IMR-90 (cell line): ENCODE results near the gene ANO8. TPM values are rescaled to one million over a fixed set of nuclear protein-coding genes. Genes with fewer than 3 reads are reported as not detected.

Experiments
- ATAC-seq: fragments of 200-7000 bp; cut with Tn5 transposase; 2 replicates; pipeline ENCODE4 v1.9.1; 2020; ENCODE audit warnings: low read depth, mild to moderate bottlenecking, moderate library complexity
- BruUV-seq: library from RNA; stranded (reverse); fragments of 400-500 nt; replicated peaks from 2 replicates; lab custom pipeline; 2021; lab: Mats Ljungman, UMichigan
- CTCF ChIA-PET: fragments of 300-600 bp; formaldehyde crosslinking; extraction: SDS; loops from one replicate; lab custom pipeline; 2021; ENCODE audit warnings: antibody characterized with exemption; lab: Yijun Ruan, JAX
- POLR2A ChIA-PET: fragments of 300-600 bp; sonication (Branson Sonifier 250); formaldehyde crosslinking; loops from one replicate; lab custom pipeline; 2022; ENCODE audit warnings: antibody characterized with exemption; ENCODE audit not compliant: unreplicated experiment; lab: Charles Lee
- DNase-seq: peaks from one replicate; pipeline ENCODE4 v3.0.0; 2013
- H2AFZ ChIP-seq: replicated peaks from 2 replicates; pipeline ENCODE3; 2013; ENCODE audit warnings: low read length, mild to moderate bottlenecking; ENCODE audit not compliant: poor library complexity
- H2AK5ac ChIP-seq: 2 replicates; pipeline ENCODE4 v1.6.1; 2013; ENCODE audit warnings: low read depth, low read length, inconsistent platforms
- H2AK9ac ChIP-seq: replicated peaks from 2 replicates; pipeline ENCODE3; 2013; ENCODE audit warnings: mild to moderate bottlenecking, low read depth, low read length, moderate library complexity; ENCODE audit not compliant: poor library complexity
- H2BK120ac ChIP-seq: 2 replicates; pipeline ENCODE4 v1.6.1; 2013; ENCODE audit warnings: low read depth, low read length, inconsistent platforms
- H2BK15ac ChIP-seq: 3 replicates; pipeline ENCODE4 v1.6.1; 2013; ENCODE audit warnings: low read depth, low read length, inconsistent platforms
- H2BK20ac ChIP-seq: 2 replicates; pipeline ENCODE4 v1.6.1; 2013; ENCODE audit warnings: low read depth, mild to moderate bottlenecking, inconsistent platforms, low read length, moderate library complexity
- H2BK5ac ChIP-seq: 2 replicates; pipeline ENCODE4 v1.6.1; 2013; ENCODE audit warnings: mild to moderate bottlenecking, low read depth, low read length, inconsistent platforms; ENCODE audit not compliant: poor library complexity, severe bottlenecking
- H3K14ac ChIP-seq: replicated peaks from 2 replicates; pipeline ENCODE4 v1.6.1; 2013; ENCODE audit warnings: low read depth, low read length, inconsistent platforms
- H3K18ac ChIP-seq: 2 replicates; pipeline ENCODE4 v1.6.1; 2013; ENCODE audit warnings: low read depth, low read length, control low read depth
- H3K23ac ChIP-seq: 2 replicates; pipeline ENCODE4 v1.6.1; 2013; ENCODE audit warnings: low read depth, low read length, inconsistent platforms
- H3K27ac ChIP-seq: 2 replicates; pipeline ENCODE4 v1.5.1; 2013; ENCODE audit warnings: mild to moderate bottlenecking, control low read depth, low read length; ENCODE audit not compliant: insufficient read depth
- H3K27me3 ChIP-seq: 2 replicates; pipeline ENCODE4 v1.6.1; 2013; ENCODE audit warnings: low read length; ENCODE audit not compliant: control insufficient read depth, insufficient read depth
- H3K36me3 ChIP-seq: 2 replicates; pipeline ENCODE4 v1.6.1; 2013; ENCODE audit warnings: low read length, mixed read lengths; ENCODE audit not compliant: control insufficient read depth, insufficient read depth
- H3K4ac ChIP-seq: 2 replicates; pipeline ENCODE4 v1.6.1; 2013; ENCODE audit warnings: low read depth, low read length, inconsistent platforms
- H3K4me1 ChIP-seq: 2 replicates; pipeline ENCODE4 v1.6.1; 2013; ENCODE audit warnings: low read length, mixed read lengths; ENCODE audit not compliant: control insufficient read depth, insufficient read depth
- H3K4me2 ChIP-seq: 2 replicates; pipeline ENCODE4 v1.6.1; 2013; ENCODE audit warnings: low read depth, mild to moderate bottlenecking, control low read depth, low read length, moderate library complexity
- H3K4me3 ChIP-seq: 2 replicates; pipeline ENCODE4 v1.5.1; 2013; ENCODE audit warnings: low read depth, mild to moderate bottlenecking, control low read depth, low read length, moderate library complexity; ENCODE audit not compliant: insufficient read depth
- H3K56ac ChIP-seq: 2 replicates; pipeline ENCODE4 v1.6.1; 2013; ENCODE audit warnings: low read length, inconsistent platforms; ENCODE audit not compliant: insufficient read depth; ENCODE audit errors: extremely low read depth
- H3K79me1 ChIP-seq, 2 experiments: 2 replicates each; pipeline ENCODE4 v1.6.1; 2013; ENCODE audit warnings: low read length in 2 of 2, inconsistent platforms in 1 of 2, low read depth in 1 of 2
- H3K9ac ChIP-seq: 2 replicates; pipeline ENCODE4 v1.6.1; 2013; ENCODE audit warnings: low read depth, low read length, control low read depth
- H3K9me1 ChIP-seq: 2 replicates; pipeline ENCODE4 v1.6.1; 2013; ENCODE audit warnings: low read length, inconsistent platforms; ENCODE audit not compliant: insufficient read depth
- H3K9me3 ChIP-seq: 2 replicates; pipeline ENCODE4 v1.6.1; 2013; ENCODE audit warnings: low read length; ENCODE audit not compliant: control insufficient read depth, insufficient read depth
- H4K20me1 ChIP-seq: 2 replicates; pipeline ENCODE4 v1.6.1; 2013; ENCODE audit warnings: low read length, inconsistent platforms; ENCODE audit not compliant: insufficient read depth
- H4K5ac ChIP-seq: 2 replicates; pipeline ENCODE4 v1.6.1; 2013; ENCODE audit warnings: mild to moderate bottlenecking, low read depth, low read length, control low read depth
- H4K8ac ChIP-seq, 2 experiments: 2 replicates each; pipeline ENCODE4 v1.6.1; 2013; ENCODE audit warnings: low read depth in 2 of 2, low read length in 2 of 2, control low read depth in 1 of 2, inconsistent platforms in 1 of 2
- H4K91ac ChIP-seq: 2 replicates; pipeline ENCODE4 v1.6.1; 2013; ENCODE audit warnings: low read depth, low read length, inconsistent platforms; ENCODE audit not compliant: insufficient read depth
- BHLHE40 ChIP-seq: fragments of 150-350 bp; IDR thresholded peaks from 2 replicates; pipeline ENCODE4 v1.6.1; 2016; ENCODE audit warnings: mild to moderate bottlenecking, low read depth, low read length
- CHD1 ChIP-seq: IDR thresholded peaks from 2 replicates; pipeline ENCODE4 v1.6.1; 2012; ENCODE audit warnings: low read depth, low read length, improper control_type of control experiment
- CTCF ChIP-seq: conservative IDR thresholded peaks from 2 replicates; pipeline ENCODE4 v1.5.1; 2012; ENCODE audit warnings: mild to moderate bottlenecking, low read depth, low read length, improper control_type of control experiment
- MAFK ChIP-seq: IDR thresholded peaks from 2 replicates; pipeline ENCODE4 v1.6.1; 2012; ENCODE audit warnings: low read depth, low read length, improper control_type of control experiment
- MXI1 ChIP-seq: IDR thresholded peaks from 2 replicates; pipeline ENCODE4 v1.6.1; 2012; ENCODE audit warnings: low read depth, mild to moderate bottlenecking, low read length, moderate library complexity, borderline replicate concordance
- NFE2L2 ChIP-seq: fragments of 150-350 bp; IDR thresholded peaks from 2 replicates; pipeline ENCODE4 v1.6.1; 2016; ENCODE audit warnings: low read depth, mild to moderate bottlenecking, low read length
- POLR2A ChIP-seq: IDR thresholded peaks from 2 replicates; pipeline ENCODE4 v1.6.1; 2012; ENCODE audit warnings: mild to moderate bottlenecking, low read depth, low read length
- RAD21 ChIP-seq: IDR thresholded peaks from 2 replicates; pipeline ENCODE4 v1.6.1; 2012; ENCODE audit warnings: low read length, improper control_type of control experiment
- RCOR1 ChIP-seq: IDR thresholded peaks from 2 replicates; pipeline ENCODE4 v1.6.1; 2012; ENCODE audit warnings: mild to moderate bottlenecking, low read length, improper control_type of control experiment; ENCODE audit not compliant: insufficient replicate concordance
- RFX5 ChIP-seq: IDR thresholded peaks from 2 replicates; pipeline ENCODE4 v1.8.0; 2012; ENCODE audit warnings: low read depth, mild to moderate bottlenecking, low read length, moderate library complexity
- WGBS, 2 experiments: methylation state at CpG; one replicate each; pipeline versions ENCODE4 v1.1.5 to v1.1.7; 2013; ENCODE audit warnings: missing lambda C conversion rate in 2 of 2; ENCODE audit not compliant: insufficient read length in 1 of 2; ENCODE audit errors: extremely low coverage in 2 of 2; 5-methylcytosine and 5-hydroxymethylcytosine counted together
- dilution Hi-C: fragments of 300-500 bp; cut with HindIII; formaldehyde crosslinking; loops from one replicate; pipeline ENCODE4 v1.14.3; 2018; ENCODE audit warnings: low sequenced_read_pairs; ENCODE audit not compliant: unreplicated experiment
- in situ Hi-C: fragments of 300-500 bp; cut with MboI; formaldehyde crosslinking; loops from 3 replicates; pipeline ENCODE4 v1.14.3; 2019; ENCODE audit warnings: low sequenced_read_pairs, inconsistent platforms, mixed read lengths
- intact Hi-C: fragments of 100-400 bp; cut with micrococcal nuclease; formaldehyde crosslinking; loops from 2 replicates; pipeline ENCODE4 v1.10.0; 2022
- polyA plus RNA-seq, 3 experiments: library from polyadenylated mRNA; depleted of rRNA; stranded (reverse); fragments of >200 nt; gene quantifications; 2 replicates each; pipeline ENCODE4 v1.2.3, GENCODE V29; 2012; ENCODE audit warnings: low replicate concordance in 1 of 3
- total RNA-seq: library from RNA; depleted of rRNA; stranded (reverse); fragments of >200 nt; gene quantifications from 2 replicates; pipeline ENCODE4 v1.2.3, GENCODE V29; 2012
- TF ChIP-seq, protein P1 (sequence below): fragments of 150-350 bp; IDR thresholded peaks from 2 replicates; pipeline ENCODE4 v1.6.1; 2016; ENCODE audit warnings: low read depth, mild to moderate bottlenecking, low read length, moderate library complexity, borderline replicate concordance
- TF ChIP-seq, protein P2 (sequence below): fragments of 150-350 bp; IDR thresholded peaks from 2 replicates; pipeline ENCODE4 v1.6.1; 2017; ENCODE audit warnings: mild to moderate bottlenecking, antibody characterized with exemption, low read length, low read depth

ANO8 gene
- total and polyA plus RNA-seq, 2 of the 4 experiments (the other 2 are of a cell fraction): 1.6 to 5.6 TPM

- H2BK120ac ChIP-seq: no peak overlapping the region
- no peak overlapping the region for H2BK15ac ChIP-seq
- no peaks in the 10 kb centered on the region for H3K79me1 ChIP-seq
- intact Hi-C loops: no loop called here
- no peak overlapping the region for H2BK5ac ChIP-seq
- H3K9ac ChIP-seq: no peak overlapping the region
- no peak for DNase-seq
- in situ Hi-C loops: no loop called here
- no peaks in the 10 kb centered on the region for H3K9me3 ChIP-seq
- no peaks in the 10 kb centered on the region for H3K36me3 ChIP-seq
- peak overlapping the region; percentile 33 for H2AFZ ChIP-seq
- CTCF ChIA-PET: no interaction called here
- POLR2A ChIA-PET: no interaction called here
- no peak overlapping the region for H3K4me2 ChIP-seq
- no peaks in the 10 kb centered on the region for H3K4me1 ChIP-seq
- TF ChIP-seq RAD21 (no peak), RCOR1 (no peak), NFE2L2 (no peak), CHD1 (no peak), RFX5 (no peak), MAFK (no peak), POLR2A (no peak), MXI1 (no peak), CTCF (no peak), BHLHE40 (no peak)
- TF ChIP-seq, protein P1, sequence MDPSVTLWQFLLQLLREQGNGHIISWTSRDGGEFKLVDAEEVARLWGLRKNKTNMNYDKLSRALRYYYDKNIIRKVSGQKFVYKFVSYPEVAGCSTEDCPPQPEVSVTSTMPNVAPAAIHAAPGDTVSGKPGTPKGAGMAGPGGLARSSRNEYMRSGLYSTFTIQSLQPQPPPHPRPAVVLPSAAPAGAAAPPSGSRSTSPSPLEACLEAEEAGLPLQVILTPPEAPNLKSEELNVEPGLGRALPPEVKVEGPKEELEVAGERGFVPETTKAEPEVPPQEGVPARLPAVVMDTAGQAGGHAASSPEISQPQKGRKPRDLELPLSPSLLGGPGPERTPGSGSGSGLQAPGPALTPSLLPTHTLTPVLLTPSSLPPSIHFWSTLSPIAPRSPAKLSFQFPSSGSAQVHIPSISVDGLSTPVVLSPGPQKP: no peak
- TF ChIP-seq, protein P2, sequence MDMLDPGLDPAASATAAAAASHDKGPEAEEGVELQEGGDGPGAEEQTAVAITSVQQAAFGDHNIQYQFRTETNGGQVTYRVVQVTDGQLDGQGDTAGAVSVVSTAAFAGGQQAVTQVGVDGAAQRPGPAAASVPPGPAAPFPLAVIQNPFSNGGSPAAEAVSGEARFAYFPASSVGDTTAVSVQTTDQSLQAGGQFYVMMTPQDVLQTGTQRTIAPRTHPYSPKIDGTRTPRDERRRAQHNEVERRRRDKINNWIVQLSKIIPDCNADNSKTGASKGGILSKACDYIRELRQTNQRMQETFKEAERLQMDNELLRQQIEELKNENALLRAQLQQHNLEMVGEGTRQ: no peak
- no peak overlapping the region for H4K5ac ChIP-seq
- no peak overlapping the region for H3K27ac ChIP-seq
- peaks cover 6% of the 10 kb centered on the region for H3K27me3 ChIP-seq
- H2BK20ac ChIP-seq: no peak overlapping the region
- no peak for ATAC-seq
- no peak overlapping the region for H3K4me3 ChIP-seq
- no peaks in the 10 kb centered on the region for H3K9me1 ChIP-seq
- no peak overlapping the region for H3K23ac ChIP-seq
- H3K56ac ChIP-seq: no peak overlapping the region
- dilution Hi-C loops: no loop called here
- 67% methylated on average over 2 of the region's 7 CpGs; no CpG with 5 or more reads in 1 of the 2 experiments for WGBS, 2 experiments
- H4K20me1 ChIP-seq: no peaks in the 10 kb centered on the region
- H2AK9ac ChIP-seq: no peak overlapping the region
- no peak overlapping the region for H3K14ac ChIP-seq
- H3K4ac ChIP-seq: no peak overlapping the region
- no peak overlapping the region for H3K18ac ChIP-seq
- H2AK5ac ChIP-seq: no peak overlapping the region
- H4K8ac ChIP-seq: no peak overlapping the region
- no peak overlapping the region for H4K91ac ChIP-seq
- BruUV-seq: no TSS peak
These were observed 23.7 kb upstream of the ANO8 start for GRCh38 chr19:17358395-17358794.
